B cell (primary cell): ENCODE measurements around the gene MPIG6B. TPM values are rescaled to one million over a fixed set of nuclear protein-coding genes. Genes with fewer than 3 reads are reported as not detected.
"Not testable (repeated sequence)": the region's sequence is repeated elsewhere in the genome, so short reads cannot be mapped to it uniquely, and the experiment has no call there.

Source experiments
- ATAC-seq: fragments of 200-7000 bp; cut with Tn5 transposase; one replicate; pipeline ENCODE4 v1.10.0; 2021; ENCODE audit warnings: low read depth, mild to moderate bottlenecking, moderate number of reproducible peaks, moderate library complexity
- CTCF ChIA-PET: fragments of 350-600 bp; sonication (Branson Sonifier 250); formaldehyde crosslinking; loops from one replicate; lab custom pipeline; 2021; ENCODE audit warnings: antibody characterized with exemption, inconsistent platforms; lab: Charles Lee
- POLR2A ChIA-PET: fragments of 350-600 bp; sonication (Branson Sonifier 250); formaldehyde crosslinking; loops from one replicate; lab custom pipeline; 2021; ENCODE audit warnings: antibody characterized with exemption; lab: Charles Lee
- DNase-seq: peaks from one replicate; pipeline ENCODE4 v3.0.0; 2013
- H2AFZ ChIP-seq: 2 replicates; pipeline ENCODE4 v1.6.1; 2012; ENCODE audit warnings: mild to moderate bottlenecking, low read depth, low read length; ENCODE audit not compliant: insufficient read depth, poor library complexity, severe bottlenecking
- H3K27ac ChIP-seq, 2 donors: 1 replicate in 1 of 2; 2 replicates in 1 of 2; pipeline ENCODE4 v1.5.1; 2012 to 2013; ENCODE audit warnings: low read length in 2 of 2, mild to moderate bottlenecking in 2 of 2, moderate library complexity in 1 of 2
- H3K27me3 ChIP-seq, 4 experiments: fragments of 200-600 bp in 1 of 4; sonication (generic) in 1 of 4; replicated peaks in 1 of 4; 1 replicate in 2 of 4; 2 replicates in 2 of 4; pipeline versions ENCODE4 v1.6.1 to v1.7.0; 2013 to 2016; ENCODE audit warnings: low read length in 3 of 4, mild to moderate bottlenecking in 2 of 4, mixed read lengths in 1 of 4, moderate library complexity in 1 of 4; ENCODE audit not compliant: insufficient read depth in 4 of 4, control insufficient read depth in 3 of 4; ENCODE audit errors: control extremely low read depth in 1 of 4
- H3K36me3 ChIP-seq, 2 experiments: replicated peaks in 1 of 2; 1 replicate in 1 of 2; 2 replicates in 1 of 2; pipeline versions ENCODE4 v1.6.1 to v1.7.1; 2013; ENCODE audit warnings: low read length in 1 of 2; ENCODE audit not compliant: insufficient read depth in 2 of 2, control insufficient read depth in 1 of 2; ENCODE audit errors: control extremely low read depth in 1 of 2, extremely low read depth in 1 of 2
- H3K4me1 ChIP-seq, 2 donors: fragments of 200-600 bp in 1 of 2; sonication (generic) in 1 of 2; 1 replicate in 1 of 2; 2 replicates in 1 of 2; pipeline versions ENCODE4 v1.5.1 to v1.6.1; 2013 to 2017; ENCODE audit warnings: low read length in 2 of 2; ENCODE audit not compliant: control insufficient read depth in 2 of 2, insufficient read depth in 2 of 2
- H3K4me2 ChIP-seq: replicated peaks from 2 replicates; pipeline ENCODE3; 2012; ENCODE audit warnings: mild to moderate bottlenecking, low read depth, low read length; ENCODE audit not compliant: poor library complexity, severe bottlenecking
- H3K4me3 ChIP-seq, 5 experiments: fragments of 200-600 bp in 1 of 5; sonication (generic) in 1 of 5; 1 replicate in 3 of 5; 2 replicates in 2 of 5; pipeline versions ENCODE4 v1.5.1 to v1.7.0; 2011 to 2016; ENCODE audit warnings: low read length in 4 of 5, mild to moderate bottlenecking in 4 of 5, low read depth in 2 of 5, control low read depth in 1 of 5, moderate library complexity in 1 of 5; ENCODE audit not compliant: insufficient read depth in 1 of 5; ENCODE audit errors: control extremely low read depth in 1 of 5, extremely low read depth in 1 of 5
- H3K79me2 ChIP-seq: fragments of 200-600 bp; sonication (generic); one replicate; pipeline ENCODE4 v1.6.0; 2016; ENCODE audit warnings: low read length; ENCODE audit not compliant: control insufficient read depth, insufficient read depth
- H3K9ac ChIP-seq: fragments of 200-600 bp; sonication (generic); 2 replicates; pipeline ENCODE4 v1.6.1; 2017; ENCODE audit warnings: mild to moderate bottlenecking, low read length, moderate library complexity
- H3K9me3 ChIP-seq, 3 donors: one replicate each; pipeline versions ENCODE4 v1.6.1 to v1.7.1; 2013; ENCODE audit warnings: low read length in 2 of 3; ENCODE audit not compliant: control insufficient read depth in 2 of 3, insufficient read depth in 1 of 3; ENCODE audit errors: control extremely low read depth in 1 of 3
- H4K20me1 ChIP-seq: 2 replicates; pipeline ENCODE4 v1.6.0; 2012; ENCODE audit warnings: mild to moderate bottlenecking, low read length; ENCODE audit not compliant: insufficient read depth, control insufficient read depth, poor library complexity, severe bottlenecking
- H3K27ac Mint-ChIP-seq: one replicate; pipeline ENCODE4 v1.8.0; 2021; ENCODE audit warnings: mixed read lengths
- H3K27me3 Mint-ChIP-seq: one replicate; pipeline ENCODE4 v1.8.0; 2021; ENCODE audit warnings: mixed read lengths
- H3K4me1 Mint-ChIP-seq: one replicate; pipeline ENCODE4 v1.8.0; 2021; ENCODE audit warnings: mixed read lengths
- H3K4me3 Mint-ChIP-seq: one replicate; pipeline ENCODE4 v1.8.0; 2021; ENCODE audit warnings: mixed read lengths
- H3K9me3 Mint-ChIP-seq: one replicate; pipeline ENCODE4 v1.8.0; 2022; ENCODE audit warnings: mixed read lengths; ENCODE audit not compliant: insufficient read depth
- EZH2 ChIP-seq: IDR thresholded peaks from 2 replicates; pipeline ENCODE4 v1.6.1; 2012; ENCODE audit warnings: borderline replicate concordance, low read depth, mild to moderate bottlenecking, moderate library complexity, low read length; ENCODE audit not compliant: insufficient read depth, poor library complexity, severe bottlenecking
- WGBS: methylation state at CpG from one replicate; pipeline ENCODE4 v1.1.5; 2013; ENCODE audit warnings: missing lambda C conversion rate; ENCODE audit not compliant: insufficient coverage; 5-methylcytosine and 5-hydroxymethylcytosine counted together
- intact Hi-C: fragments of 100-400 bp; cut with micrococcal nuclease; formaldehyde crosslinking; loops from one replicate; pipeline ENCODE4 v1.10.0; 2022
- polyA plus RNA-seq: library from polyadenylated mRNA; depleted of rRNA; stranded (reverse); fragments of >200 nt; gene quantifications from 2 replicates; pipeline ENCODE4 v1.2.3, GENCODE V29; 2012
- total RNA-seq, 2 donors: library from RNA; stranded (reverse); fragments of 120-200 nt in 1 of 2; gene quantifications; 1 replicate in 1 of 2; 2 replicates in 1 of 2; pipeline versions ENCODE4 v1.2.3 to v1.2.4, GENCODE V29; 2013 to 2022
- TF ChIP-seq, protein P1 (sequence below): fragments of 200-600 bp; IDR thresholded peaks from one replicate; pipeline ENCODE4 v1.8.0; 2022; ENCODE audit warnings: antibody characterized with exemption, mild to moderate bottlenecking

The MPIG6B gene
- total and polyA plus RNA-seq, 2 donors (not counting 1 experiment from before 2014, with no cell fraction given): 0.54 to 1.6 TPM

DNA sequence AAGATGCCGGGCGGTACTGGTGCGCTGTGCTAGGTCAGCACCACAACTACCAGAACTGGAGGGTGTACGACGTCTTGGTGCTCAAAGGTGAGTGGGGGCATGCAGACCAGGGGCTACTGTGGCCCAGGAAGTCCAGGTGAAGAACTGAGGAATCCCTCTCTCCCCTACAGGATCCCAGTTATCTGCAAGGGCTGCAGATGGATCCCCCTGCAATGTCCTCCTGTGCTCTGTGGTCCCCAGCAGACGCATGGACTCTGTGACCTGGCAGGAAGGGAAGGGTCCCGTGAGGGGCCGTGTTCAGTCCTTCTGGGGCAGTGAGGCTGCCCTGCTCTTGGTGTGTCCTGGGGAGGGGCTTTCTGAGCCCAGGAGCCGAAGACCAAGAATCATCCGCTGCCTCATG, 15.5 kb upstream of the MPIG6B start:
- Mint-ChIP-seq H3K9me3 (no peaks in the 10 kb centered on the region), H3K27me3 (peaks cover 2% of the 10 kb centered on the region), H3K4me1 (peaks cover 20% of the 10 kb centered on the region), H3K4me3 (no peak overlapping the region), H3K27ac (no peak overlapping the region)
- no peak overlapping the region for H2AFZ ChIP-seq
- H3K4me1 ChIP-seq: peaks cover 15 to 24% of the 10 kb centered on the region in 2 donors
- WGBS: 94% methylated on average over 8 of the region's 10 CpGs
- ChIA-PET CTCF (no interaction called here), POLR2A (no interaction called here)
- H3K4me2 ChIP-seq: no peak overlapping the region
- H4K20me1 ChIP-seq: no peaks in the 10 kb centered on the region
- no peak overlapping the region for H3K9ac ChIP-seq
- TF ChIP-seq, protein P1, sequence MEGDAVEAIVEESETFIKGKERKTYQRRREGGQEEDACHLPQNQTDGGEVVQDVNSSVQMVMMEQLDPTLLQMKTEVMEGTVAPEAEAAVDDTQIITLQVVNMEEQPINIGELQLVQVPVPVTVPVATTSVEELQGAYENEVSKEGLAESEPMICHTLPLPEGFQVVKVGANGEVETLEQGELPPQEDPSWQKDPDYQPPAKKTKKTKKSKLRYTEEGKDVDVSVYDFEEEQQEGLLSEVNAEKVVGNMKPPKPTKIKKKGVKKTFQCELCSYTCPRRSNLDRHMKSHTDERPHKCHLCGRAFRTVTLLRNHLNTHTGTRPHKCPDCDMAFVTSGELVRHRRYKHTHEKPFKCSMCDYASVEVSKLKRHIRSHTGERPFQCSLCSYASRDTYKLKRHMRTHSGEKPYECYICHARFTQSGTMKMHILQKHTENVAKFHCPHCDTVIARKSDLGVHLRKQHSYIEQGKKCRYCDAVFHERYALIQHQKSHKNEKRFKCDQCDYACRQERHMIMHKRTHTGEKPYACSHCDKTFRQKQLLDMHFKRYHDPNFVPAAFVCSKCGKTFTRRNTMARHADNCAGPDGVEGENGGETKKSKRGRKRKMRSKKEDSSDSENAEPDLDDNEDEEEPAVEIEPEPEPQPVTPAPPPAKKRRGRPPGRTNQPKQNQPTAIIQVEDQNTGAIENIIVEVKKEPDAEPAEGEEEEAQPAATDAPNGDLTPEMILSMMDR: no peak
- no peak overlapping the region for H3K4me3 ChIP-seq
- no peak overlapping the region for H3K27ac ChIP-seq
- no peaks in the 10 kb centered on the region for H3K9me3 ChIP-seq
- H3K36me3 ChIP-seq: no peaks in the 10 kb centered on the region
- ATAC-seq: no peak
- no peak for DNase-seq
- H3K79me2 ChIP-seq: peaks cover 3% of the 10 kb centered on the region
- peaks cover 0 to 6% (median 0%) of the 10 kb centered on the region in 4 experiments for H3K27me3 ChIP-seq
- intact Hi-C loops: no loop called here

DNA sequence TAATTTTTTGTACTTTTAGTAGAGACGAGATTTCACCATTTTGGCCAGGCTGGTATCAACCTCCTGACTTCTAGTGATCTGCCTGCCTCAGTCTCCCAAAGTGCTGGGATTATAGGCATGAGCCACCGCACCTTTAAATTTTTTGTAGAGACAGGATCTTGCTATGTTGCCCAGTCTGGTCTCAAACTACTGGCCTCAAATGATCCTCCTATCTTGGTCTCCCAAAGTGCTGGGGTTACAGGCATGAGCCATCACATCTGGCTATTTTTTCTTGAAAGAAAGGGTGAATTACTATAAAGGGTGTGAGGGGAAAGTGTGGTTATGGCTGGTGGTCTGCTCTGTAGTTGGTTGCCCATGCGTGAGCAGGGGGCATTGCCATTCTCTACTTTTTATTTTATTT, 14.9 kb upstream of the MPIG6B start:
- peaks cover 15 to 24% of the 10 kb centered on the region in 2 donors for H3K4me1 ChIP-seq

DNA sequence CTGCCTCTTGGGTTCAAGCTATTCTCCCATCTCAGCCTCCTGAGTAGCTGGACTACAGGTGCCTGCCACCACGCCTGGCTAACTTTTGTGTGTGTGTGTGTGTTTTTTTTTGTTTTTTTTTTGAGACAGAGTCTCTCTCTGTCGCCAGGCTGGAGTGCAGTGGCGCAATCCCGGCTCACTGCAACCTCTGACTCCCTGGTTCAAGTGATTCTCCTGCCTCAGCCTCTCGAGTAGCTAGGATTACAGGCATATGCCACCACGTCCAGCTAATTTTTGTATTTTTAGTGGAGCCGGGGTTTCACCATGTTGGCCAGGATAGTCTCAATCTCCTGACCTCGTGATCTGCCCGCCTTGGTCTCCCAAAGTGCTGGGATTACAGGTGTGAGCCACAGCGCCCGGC, 14.0 kb upstream of the MPIG6B start:
- peaks cover 10 to 16% of the 10 kb centered on the region in 2 donors for H3K4me1 ChIP-seq
- peaks cover 14% of the 10 kb centered on the region for H3K4me1 Mint-ChIP-seq
- H3K9me3 Mint-ChIP-seq, H3K79me2 ChIP-seq, H3K36me3 ChIP-seq, DNase-seq, H3K4me3 ChIP-seq, H3K9ac ChIP-seq, POLR2A ChIA-PET, H3K27ac Mint-ChIP-seq, H3K27me3 ChIP-seq, intact Hi-C loops, H2AFZ ChIP-seq, H3K27ac ChIP-seq, H3K4me3 Mint-ChIP-seq, H4K20me1 ChIP-seq, H3K9me3 ChIP-seq, CTCF ChIA-PET, ATAC-seq, H3K4me2 ChIP-seq, H3K27me3 Mint-ChIP-seq: not testable (repeated sequence)
- whole genome bisulfite sequencing: 97% methylated on average over 8 of the region's 11 CpGs

More for the DNA sequence above, 14.9 kb upstream of the MPIG6B start:
- Histone ChIP-seq H3K36me3 (no peaks in the 10 kb centered on the region), H3K27me3 (peaks cover 0 to 6% (median 0%) of the 10 kb centered on the region in 4 experiments), H3K4me2 (no peak overlapping the region), H3K9me3 (no peaks in the 10 kb centered on the region), H3K27ac (no peak overlapping the region), H3K9ac (no peak overlapping the region), H3K79me2 (no peaks in the 10 kb centered on the region), H2AFZ (no peak overlapping the region), H3K4me3 (no peak overlapping the region), H4K20me1 (no peaks in the 10 kb centered on the region)
- no peak for ATAC-seq
- ChIA-PET CTCF (no interaction called here), POLR2A (no interaction called here)
- Mint-ChIP-seq H3K9me3 (no peaks in the 10 kb centered on the region), H3K4me3 (no peak overlapping the region), H3K27ac (no peak overlapping the region), H3K4me1 (peaks cover 18% of the 10 kb centered on the region), H3K27me3 (peaks cover 3% of the 10 kb centered on the region)
- no peak for TF ChIP-seq EZH2
- TF ChIP-seq, protein P1: no peak
- intact Hi-C loops: no loop called here
- WGBS: 89% methylated on average over 1 of the region's 3 CpGs
- DNase-seq: no peak
